NCI-H128 (cell line): ENCODE measurements around the gene CSPG4.
A peak's percentile ranks its signal among the peaks of the same experiment; 100 is the strongest.
"Not testable (repeated sequence)": the region's sequence is repeated elsewhere in the genome, so short reads cannot be mapped to it uniquely, and the experiment has no call there.

Source experiments
- DNase-seq: peaks from one replicate; lab custom pipeline; 2025; ENCODE audit not compliant: unreplicated experiment; lab: John Stamatoyannopoulos, UW

CSPG4 gene

DNA sequence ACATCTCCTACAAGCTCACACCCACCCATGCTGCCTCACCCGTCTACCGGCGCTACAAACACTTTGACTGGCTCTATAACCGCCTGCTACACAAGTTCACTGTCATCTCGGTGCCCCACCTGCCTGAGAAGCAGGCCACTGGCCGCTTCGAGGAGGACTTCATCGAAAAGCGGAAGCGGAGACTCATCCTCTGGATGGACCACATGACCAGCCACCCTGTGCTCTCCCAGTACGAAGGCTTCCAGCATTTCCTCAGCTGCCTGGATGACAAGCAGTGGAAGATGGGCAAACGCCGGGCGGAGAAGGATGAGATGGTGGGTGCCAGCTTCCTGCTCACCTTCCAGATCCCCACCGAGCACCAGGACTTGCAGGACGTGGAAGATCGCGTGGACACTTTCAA lies 62.8 kb downstream of the CSPG4 start:
- DNase-seq = no peak

- DNase-seq = no peak
These were observed 63.4 kb downstream of the CSPG4 start for GRCh38 chr15:75649045-75649761.

DNA sequence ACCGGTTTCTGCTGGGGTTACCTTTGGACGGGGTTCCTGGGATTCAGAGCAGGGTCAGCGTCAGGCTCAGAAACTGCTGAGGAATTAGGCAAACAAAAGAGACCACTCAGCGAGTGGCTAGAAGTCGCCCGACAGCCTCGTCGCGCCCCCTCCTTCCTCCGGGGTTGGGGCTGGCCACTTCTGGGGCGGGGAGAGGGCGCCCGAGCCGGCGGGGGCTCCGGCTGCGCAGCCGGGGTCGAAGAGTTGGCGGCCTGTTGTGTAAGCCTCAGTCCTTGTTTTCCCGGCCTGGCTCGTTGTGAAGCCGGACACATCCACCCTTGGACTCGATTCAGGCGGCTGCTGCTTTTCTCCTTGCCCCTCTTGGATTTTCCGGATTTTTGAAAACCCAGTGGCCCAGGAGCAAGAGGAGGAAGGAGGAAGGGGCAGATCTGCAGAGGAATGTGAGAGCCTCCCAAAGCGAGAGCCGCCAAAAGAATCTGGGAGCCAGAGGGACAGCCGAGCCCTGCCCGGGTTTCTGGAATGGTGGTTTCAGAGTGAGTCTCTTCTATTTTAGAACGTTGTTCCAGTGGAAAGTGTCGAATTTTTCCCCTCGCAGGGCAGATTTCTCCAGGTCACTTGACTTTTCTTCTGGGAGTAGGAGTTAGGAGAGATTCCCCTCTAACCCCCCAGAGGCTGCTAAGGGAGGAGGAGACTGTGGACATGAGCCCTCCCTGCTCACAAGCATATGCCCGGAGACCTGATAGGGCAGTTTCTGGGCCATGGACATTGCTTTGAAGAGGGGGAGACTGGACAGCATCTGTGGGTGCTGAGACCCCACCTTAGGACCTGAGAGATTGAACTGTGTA lies 64.3 kb downstream of the CSPG4 start:
- DNase-seq = no peak

- no peak for DNase-seq
These were observed 65.1 kb downstream of the CSPG4 start, which contains the start of gene SNX33 for GRCh38 chr15:75647370-75648155. Gene SNX33 (plus strand): TSS chr15:75647912. CDS start chr15:75649103, 1,191 bp downstream.

DNA sequence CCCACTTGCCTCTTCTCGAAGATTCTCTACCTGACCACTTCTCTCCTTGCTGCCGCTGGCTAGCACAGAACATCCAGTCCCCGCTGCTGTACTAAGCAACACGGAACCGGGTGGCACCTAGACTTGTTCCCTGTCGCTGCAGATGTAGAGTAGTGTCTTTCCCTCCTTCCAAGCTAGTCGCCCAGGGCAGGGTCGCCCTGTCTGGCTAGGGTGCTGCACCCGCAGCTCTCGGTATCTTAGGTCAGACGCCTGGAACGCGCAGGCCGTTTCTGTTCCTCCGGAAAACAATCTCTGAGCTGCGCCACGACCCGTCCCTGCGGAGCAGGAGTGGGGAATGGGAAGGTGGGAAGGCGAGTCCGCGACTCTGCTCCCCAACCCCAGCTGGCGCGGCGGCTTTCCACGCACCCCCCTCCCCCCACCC lies 65.7 kb downstream of the CSPG4 start:
- DNase-seq = no peak

DNA sequence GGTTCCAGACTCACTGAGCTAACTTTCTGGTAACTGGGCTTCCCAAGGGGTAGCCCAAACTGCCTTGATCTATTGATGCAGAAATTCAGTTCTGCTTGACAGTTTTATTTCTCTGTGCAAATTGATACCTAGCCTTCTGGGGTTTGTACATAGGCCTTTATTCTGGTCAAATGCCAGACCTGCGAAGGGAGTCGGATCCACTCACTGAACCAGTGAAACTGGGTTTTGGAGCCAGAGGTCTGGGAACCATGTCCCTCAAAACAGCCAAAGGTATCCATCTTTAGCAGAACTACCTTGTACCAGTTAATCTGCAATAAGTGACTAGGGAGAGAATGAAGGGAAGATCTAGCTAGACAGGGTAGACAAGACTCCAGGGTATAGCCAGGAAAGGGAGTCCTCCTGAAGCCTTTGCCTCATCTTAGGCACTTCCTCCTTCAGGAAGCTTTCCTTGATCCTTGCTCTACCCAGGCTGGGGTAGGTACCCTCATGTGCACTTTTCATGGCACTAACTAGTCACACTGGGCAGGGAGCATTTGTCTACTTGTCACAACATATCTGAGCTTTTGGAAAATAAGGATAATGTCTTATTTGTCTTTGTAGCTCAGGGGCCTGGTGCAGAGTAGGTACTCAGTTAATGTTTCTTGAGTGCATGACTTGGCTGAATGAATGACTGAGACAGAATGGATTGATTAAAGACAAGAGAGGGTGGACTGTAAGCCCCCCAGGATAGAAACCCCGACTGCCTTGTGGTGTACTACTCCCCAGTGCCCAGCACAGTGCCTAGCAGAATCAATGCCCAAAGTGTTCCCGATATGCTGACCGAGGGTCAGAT lies 66.3 kb downstream of the CSPG4 start:
- no peak for DNase-seq

GRCh38 chr15:75644376-75644775 lies 68.3 kb downstream of the CSPG4 start:
- no peak for DNase-seq

- no peak for DNase-seq
These were observed 71.0 kb downstream of the CSPG4 start for GRCh38 chr15:75641603-75642002.

- DNase-seq = no peak
These were observed 71.5 kb downstream of the CSPG4 start for GRCh38 chr15:75641179-75641503.

DNA sequence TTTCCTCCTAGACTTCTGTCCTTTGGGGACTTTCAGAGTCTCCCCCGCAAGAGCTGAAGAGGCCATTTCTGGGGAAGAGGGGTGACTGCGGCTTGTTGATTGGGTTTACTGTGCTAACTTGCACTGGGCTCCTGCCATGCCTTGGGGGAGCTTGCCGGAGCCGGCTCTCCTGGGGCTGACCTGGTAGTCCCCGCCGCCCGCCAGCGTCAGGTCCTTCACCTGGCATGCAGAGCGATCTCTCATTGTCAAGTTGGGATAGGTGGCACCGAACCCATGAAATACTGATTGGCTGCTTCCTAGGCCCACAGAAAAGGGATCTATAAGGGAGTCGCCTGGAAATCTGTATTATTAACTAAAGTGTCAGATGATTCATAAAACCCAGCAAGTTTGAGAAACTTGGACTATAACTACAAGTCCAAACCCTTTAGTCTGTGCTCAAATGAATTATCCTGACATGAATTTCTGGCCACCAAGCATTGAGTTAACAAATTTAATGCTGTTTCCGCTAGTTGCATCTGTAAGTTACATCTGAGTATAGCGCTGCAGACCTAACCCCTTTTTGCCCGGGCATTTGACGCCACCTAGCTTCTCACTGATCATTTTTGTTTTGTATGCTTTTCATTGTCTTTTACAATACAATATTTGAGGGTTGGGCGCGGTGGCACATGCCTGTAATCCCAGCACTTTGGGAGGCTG lies 72.0 kb downstream of the CSPG4 start:
- peak; percentile 32 for DNase-seq

DNA sequence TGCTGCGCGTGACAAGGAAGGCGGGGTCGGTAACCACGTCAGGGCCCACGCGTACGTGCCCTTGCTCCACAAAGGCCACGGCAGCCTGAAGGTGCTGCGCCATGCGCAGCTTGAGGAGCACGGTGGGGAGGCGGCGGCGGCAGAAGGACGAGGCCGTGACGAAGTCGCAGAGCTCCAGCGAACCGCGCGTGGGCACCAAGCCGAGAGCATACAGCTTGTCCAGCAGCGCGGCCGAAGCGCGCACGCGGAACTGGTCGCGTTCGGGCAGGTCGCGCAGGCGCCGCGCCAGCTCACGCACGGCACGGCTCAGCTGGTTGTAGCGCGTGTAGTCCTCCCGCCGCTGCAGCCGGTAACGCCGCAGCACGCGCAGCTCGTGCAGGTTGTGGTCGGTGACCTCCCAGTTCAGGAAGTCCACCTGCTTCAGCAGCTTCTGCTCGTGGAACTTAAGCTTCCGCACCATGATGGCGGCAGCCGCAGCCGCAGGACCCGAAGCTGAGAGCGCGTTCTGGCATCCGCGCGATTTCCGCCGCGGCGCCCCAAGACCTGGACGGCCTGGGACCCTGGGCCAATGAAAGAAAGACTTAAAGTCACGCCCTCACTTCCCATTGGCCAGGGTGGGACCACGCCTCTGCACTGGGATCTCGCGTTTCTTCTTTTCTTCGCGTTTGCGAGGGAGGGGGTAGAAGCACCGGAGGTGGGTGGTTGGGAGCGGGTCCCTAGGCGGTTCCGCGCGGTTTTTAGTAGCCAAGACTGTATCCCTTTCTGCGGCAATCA lies 72.8 kb downstream of the CSPG4 start, which contains the start of gene IMP3:
Gene IMP3, minus strand, starts transcription at position 516 of the 774 bp plus-strand sequence. Its CDS starts 56 bp downstream, at position 460.
- DNase-seq = peak; percentile 80

GRCh38 chr15:75639191-75639708 lies 73.4 kb downstream of the CSPG4 start:
- no peak for DNase-seq

DNA sequence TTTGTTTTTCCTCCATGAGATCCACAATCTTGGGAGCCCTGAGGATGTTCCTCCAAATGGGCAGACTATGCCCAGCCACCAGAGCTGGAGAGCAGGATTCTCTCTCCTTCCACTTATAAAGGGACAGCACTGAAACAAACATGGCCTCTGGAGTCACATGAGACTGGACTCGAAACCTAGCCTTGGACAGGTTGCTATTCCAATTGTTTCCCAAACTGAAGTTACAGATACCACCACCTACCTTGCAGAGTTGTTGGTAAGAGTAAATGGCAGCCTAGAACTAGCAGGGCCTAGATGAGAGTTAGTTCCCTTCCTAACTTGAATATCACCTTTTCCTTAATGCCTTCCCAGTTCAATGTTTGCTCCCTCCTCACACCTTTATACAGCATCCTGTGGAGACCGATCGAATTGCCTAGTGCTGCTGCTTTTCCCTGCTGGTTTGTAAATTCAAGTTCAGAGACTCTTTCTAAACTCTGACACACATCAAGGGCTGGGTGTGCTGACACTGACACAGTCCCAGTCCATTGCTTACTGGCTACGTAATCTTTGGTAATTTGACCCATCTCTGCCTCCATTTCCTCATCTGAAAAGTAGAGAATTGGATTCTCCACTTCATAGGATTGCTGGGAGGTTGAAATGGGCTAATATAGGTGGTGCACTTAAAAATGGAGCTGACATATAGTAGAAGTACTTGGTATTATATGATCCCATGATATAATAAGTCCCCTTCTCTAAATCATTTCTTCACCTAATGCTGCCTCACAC lies 75.2 kb downstream of the CSPG4 start:
- no peak for DNase-seq

GRCh38 chr15:75636026-75636425 lies 76.6 kb downstream of the CSPG4 start:
- DNase-seq = no peak

DNA sequence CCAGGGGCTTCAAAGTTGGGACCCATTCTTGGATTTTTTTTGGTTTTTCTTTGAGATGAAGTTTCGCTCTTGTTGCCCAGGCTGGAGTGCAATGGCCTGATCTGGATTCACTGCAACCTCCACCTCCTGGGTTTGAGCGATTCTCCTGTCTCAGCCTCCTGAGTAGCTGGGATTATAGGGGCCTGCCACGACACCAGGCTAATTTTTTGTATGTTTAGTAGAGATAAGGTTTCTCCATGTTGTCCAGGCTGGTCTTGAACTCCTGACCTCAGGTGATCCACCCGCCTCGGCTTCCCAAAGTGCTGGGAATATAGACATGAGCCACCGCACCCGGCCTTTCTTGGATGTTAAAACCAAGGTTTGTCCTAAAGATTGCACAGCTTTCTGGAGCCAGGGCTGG lies 78.7 kb downstream of the CSPG4 start:
- DNase-seq = not testable (repeated sequence)

DNA sequence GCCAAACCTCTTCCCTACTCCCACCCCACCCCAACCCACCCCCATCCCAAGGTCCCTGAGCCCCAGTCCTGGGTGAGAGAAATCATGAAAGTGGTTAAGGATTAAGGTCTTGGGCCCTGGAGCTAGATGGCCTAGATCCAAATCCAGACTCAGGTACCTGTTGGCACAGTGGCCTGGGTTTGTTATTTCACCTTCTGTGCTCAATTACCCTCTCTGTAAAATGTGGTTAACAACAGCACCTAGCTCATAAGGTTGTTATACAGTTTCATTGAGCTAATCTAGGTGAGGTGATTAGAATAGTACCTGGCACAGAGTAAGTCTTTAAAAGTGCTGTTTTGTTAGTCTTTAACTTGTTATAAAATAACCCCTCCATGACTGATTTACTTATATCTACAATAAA lies 80.7 kb downstream of the CSPG4 start:
- no peak for DNase-seq

- DNase-seq = peak; percentile 70
These were observed 86.9 kb downstream of the CSPG4 start, which contains the start of gene SNUPN for GRCh38 chr15:75625542-75626347. Gene SNUPN (minus strand): TSS chr15:75625725. CDS start chr15:75621051, 4,674 bp downstream.
